DMS53 treated with DMSO at 0.1 percent for 48 hours (cell line): ENCODE results near the gene SMIM15.

Experiments
- DNase-seq: peaks from one replicate; lab custom pipeline; 2025; ENCODE audit not compliant: unreplicated experiment; lab: John Stamatoyannopoulos, UW

The SMIM15 gene

DNA sequence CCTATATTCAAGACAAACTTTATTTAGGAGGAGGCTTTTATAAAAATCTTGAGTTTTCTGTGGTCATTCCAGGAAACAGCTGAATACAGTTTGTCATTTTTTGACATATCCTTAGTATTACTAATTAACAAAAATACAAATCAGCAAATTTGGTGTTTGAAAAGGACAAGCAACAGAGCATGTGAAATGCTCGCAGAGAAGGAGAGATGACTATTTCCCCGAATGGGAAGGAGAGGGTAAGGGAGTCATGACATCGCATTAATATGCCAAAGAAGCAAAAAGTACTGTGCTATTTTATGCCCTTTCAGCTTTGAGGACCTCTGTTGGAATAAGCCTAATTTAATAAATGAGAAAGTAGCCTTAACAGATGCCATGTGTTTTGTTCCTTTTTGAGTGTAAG is 1.8 kb downstream of the SMIM15 start:
- DNase-seq: no peak

DNA sequence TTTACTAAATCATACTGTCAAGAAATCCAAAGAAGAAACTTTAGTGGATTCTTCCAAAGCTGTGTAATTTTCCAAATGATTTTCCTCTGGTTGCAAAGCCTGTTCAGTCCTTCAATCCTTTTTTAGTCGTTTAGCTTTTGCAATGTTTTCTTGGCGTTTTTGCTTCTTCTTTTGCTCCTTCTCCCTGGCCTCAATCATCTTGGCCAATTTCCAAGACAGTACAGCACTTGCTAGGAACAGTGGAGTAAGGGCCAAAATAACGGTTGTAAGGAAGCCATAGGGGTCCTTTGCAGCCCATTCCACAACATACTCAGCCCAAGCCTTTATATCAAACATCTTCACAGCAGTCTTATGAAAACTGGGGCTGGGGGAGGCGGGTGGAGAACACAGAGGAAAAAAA is 2.4 kb downstream of the SMIM15 start:
- no peak for DNase-seq

DNA sequence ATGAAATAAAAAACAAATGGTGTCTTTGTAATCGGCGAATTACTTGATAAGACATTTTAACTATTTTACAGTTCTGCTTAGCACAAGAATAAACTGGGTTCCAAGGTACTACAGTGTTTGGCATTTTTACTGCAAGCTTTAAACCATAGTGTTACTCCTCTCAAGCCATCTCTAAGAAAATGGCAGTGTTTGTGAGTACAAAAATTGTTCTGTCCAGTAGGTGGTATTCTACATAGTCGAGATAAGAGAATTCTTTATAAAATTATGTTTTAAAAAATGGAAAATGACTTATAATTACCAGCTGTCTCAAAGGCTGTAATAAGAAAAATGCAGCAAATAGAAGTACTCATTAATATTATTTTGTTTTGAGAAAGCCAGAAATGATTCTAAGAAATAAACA is 3.2 kb downstream of the SMIM15 start:
- DNase-seq: no peak

DNA sequence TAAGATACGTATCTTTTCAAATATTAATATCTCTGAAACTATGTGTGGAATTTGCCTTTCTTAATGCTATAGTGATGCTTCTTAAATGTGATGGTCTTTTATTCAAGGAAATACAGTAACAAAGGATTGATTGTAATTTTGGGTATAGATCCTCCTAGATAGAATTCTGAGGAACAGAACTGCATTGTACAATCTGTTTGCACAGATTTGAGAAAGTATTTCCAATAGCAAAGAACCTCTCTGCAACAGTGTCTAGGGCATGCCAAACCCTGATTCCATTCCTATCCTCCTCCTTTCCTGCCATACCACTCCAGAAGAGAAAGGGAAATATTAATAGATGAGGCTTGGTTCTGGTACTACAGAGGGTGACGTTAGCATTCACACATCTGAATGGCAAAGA is 10.4 kb downstream of the SMIM15 start:
- no peak for DNase-seq

DNA sequence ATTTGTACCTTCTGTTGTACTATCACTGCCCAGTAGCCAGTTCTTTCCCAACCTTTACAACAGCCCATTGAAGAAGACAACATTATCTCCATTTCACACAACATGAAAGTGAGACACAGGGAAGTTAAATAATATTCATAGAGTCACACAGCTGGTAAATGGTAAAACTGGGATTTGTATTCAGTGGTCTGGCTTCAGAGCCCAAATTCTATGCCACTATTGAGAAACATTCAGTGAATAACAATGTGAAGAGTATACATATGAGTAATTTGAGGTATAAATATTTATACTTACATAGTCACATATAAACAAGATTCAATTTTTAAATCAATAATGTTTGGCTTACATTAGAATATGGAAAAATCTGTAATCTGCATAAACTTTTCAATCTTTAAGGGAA is 13.8 kb downstream of the SMIM15 start:
- DNase-seq: no peak

- DNase-seq: no peak
Observed at GRCh38 chr5:61142811-61143210, 19.5 kb downstream of the SMIM15 start.

GRCh38 chr5:61142391-61142790 is 19.9 kb downstream of the SMIM15 start:
- DNase-seq: no peak

- DNase-seq: no peak
Observed at GRCh38 chr5:61141801-61142200, 20.5 kb downstream of the SMIM15 start.

DNA sequence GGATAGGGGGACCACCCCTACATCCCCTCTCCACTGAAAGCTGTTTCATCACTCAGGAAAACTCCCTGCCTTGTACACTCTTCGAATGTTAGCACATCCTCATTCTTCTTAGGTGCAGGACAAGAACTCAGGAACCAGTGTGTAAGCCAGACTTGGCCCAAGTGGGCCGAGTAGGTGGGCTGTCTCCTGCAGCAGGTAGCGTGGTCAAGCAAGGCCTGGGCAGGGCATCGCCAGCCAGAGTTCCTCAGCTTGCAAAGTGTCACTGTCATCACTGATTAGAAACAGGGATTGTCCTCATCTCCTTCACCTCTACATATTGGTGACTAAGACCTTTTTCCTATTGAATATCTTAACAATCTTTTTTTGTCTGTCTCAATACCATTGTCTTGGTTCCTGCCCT is 22.3 kb downstream of the SMIM15 start:
- no peak for DNase-seq

GRCh38 chr5:61139094-61139873 is 23.0 kb downstream of the SMIM15 start:
- DNase-seq: no peak

DNA sequence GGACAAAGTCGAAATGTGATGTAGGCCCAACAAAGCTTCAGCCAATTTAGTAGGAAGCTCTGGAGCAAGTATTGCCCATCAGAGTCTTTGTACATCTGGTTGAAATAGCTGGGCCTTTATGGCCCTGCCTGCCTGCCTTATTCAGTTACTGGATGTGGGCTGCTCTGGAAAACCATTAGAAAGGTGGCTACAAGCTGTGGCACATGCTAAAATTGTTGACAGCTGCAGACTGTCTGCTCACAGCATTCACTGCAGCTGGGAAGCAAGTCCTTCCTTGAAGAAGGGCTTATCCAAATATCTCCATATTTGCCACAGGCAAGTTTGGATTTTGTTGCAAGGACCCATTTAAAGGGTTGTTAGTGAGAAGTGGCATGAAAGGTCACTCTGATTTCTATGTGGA is 24.4 kb downstream of the SMIM15 start:
- no peak for DNase-seq

- DNase-seq: no peak
Observed at GRCh38 chr5:61132559-61132958, 29.7 kb downstream of the SMIM15 start.

- no peak for DNase-seq
Observed at GRCh38 chr5:61130289-61130688, 32.0 kb downstream of the SMIM15 start.

- no peak for DNase-seq
Observed at GRCh38 chr5:61123145-61123544, 39.1 kb downstream of the SMIM15 start.

DNA sequence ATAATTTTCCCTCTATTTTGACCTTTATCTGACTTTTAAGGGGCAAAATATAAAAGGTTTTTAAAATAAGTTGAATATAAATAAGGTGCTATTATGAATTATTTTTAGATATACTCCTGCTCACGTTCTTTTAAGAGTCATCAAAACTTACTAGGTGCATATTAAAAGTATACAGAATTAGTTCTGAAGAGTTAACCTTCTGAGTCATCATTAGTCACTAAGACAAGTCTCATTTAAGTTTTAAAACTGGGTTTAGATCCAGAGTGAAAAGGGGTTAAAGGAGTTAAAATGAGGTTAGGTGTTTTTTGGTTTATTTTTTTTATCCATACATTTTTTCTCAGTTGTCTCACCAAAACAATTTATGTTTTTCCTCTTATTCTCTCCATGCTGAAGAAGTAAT is 41.7 kb downstream of the SMIM15 start:
- DNase-seq: no peak

DNA sequence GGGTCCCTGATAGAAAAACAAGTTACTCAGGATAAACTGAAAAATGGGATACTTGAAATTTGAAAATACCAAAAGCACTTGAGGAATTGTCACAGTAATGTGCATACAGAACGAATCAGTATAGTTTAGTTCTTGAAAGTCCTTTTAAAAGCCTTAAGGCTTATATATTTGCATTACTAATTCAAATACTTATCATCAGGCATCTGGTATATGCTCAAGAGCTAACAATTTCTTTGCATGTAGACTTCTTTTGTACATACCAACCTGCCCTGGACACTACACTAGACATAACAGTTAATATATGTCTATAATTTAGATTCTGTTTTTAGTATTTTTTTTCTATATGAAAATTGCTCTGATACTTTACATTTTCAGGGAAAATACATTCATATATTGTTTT is 43.2 kb downstream of the SMIM15 start:
- DNase-seq: no peak

GRCh38 chr5:61115968-61116367 is 46.3 kb downstream of the SMIM15 start:
- DNase-seq: no peak

- DNase-seq: no peak
Observed at GRCh38 chr5:61114441-61114840, 47.8 kb downstream of the SMIM15 start.
